Activated CD8-positive, alpha-beta T cell treated with anti-CD3 and anti-CD28 coated beads, Interleukin-2, amount 10 ng/mL, durations not matched to agents 7 days and 5 days (primary cell): ENCODE data around the gene HUS1. TPM values are rescaled to one million over a fixed set of nuclear protein-coding genes. Genes with fewer than 3 reads are reported as not detected.
A peak's percentile ranks its signal among the peaks of the same experiment; 100 is the strongest.

Experiments used
- ATAC-seq: fragments of 150-1000 bp; cut with Tn5 transposase; one replicate; pipeline ENCODE4 v1.10.0; 2021; ENCODE audit warnings: moderate library complexity
- CTCF ChIA-PET: fragments of 350-600 bp; sonication (Branson Sonifier 250); formaldehyde crosslinking; loops from one replicate; lab custom pipeline; 2021; ENCODE audit warnings: antibody characterized with exemption; lab: Charles Lee
- POLR2A ChIA-PET: fragments of 350-600 bp; sonication (Branson Sonifier 250); formaldehyde crosslinking; loops from one replicate; lab custom pipeline; 2021; ENCODE audit warnings: antibody characterized with exemption; lab: Charles Lee
- DNase-seq: peaks from one replicate; pipeline ENCODE4 v3.0.0-alpha.2; 2020
- H3K27ac Mint-ChIP-seq: one replicate; pipeline ENCODE4 v1.8.0; 2021; ENCODE audit warnings: mild to moderate bottlenecking, mixed read lengths
- H3K27me3 Mint-ChIP-seq: one replicate; pipeline ENCODE4 v1.8.0; 2021; ENCODE audit warnings: low read depth, mixed read lengths
- H3K36me3 Mint-ChIP-seq: one replicate; pipeline ENCODE4 v1.8.0; 2021; ENCODE audit warnings: low read depth, mixed read lengths
- H3K4me1 Mint-ChIP-seq: one replicate; pipeline ENCODE4 v1.8.0; 2021; ENCODE audit warnings: low read depth, mixed read lengths
- H3K4me3 Mint-ChIP-seq: one replicate; pipeline ENCODE4 v1.8.0; 2021; ENCODE audit warnings: mild to moderate bottlenecking, mixed read lengths
- H3K9me3 Mint-ChIP-seq: one replicate; pipeline ENCODE4 v1.8.0; 2022; ENCODE audit warnings: mixed read lengths; ENCODE audit not compliant: insufficient read depth
- total RNA-seq, 2 experiments: library from RNA; stranded (reverse); gene quantifications; one replicate each; pipeline ENCODE4 v1.2.3, GENCODE V29; 2021

The HUS1 gene
- 10 to 100 TPM; 28.9 to 31.6 TPM for total RNA-seq

DNA sequence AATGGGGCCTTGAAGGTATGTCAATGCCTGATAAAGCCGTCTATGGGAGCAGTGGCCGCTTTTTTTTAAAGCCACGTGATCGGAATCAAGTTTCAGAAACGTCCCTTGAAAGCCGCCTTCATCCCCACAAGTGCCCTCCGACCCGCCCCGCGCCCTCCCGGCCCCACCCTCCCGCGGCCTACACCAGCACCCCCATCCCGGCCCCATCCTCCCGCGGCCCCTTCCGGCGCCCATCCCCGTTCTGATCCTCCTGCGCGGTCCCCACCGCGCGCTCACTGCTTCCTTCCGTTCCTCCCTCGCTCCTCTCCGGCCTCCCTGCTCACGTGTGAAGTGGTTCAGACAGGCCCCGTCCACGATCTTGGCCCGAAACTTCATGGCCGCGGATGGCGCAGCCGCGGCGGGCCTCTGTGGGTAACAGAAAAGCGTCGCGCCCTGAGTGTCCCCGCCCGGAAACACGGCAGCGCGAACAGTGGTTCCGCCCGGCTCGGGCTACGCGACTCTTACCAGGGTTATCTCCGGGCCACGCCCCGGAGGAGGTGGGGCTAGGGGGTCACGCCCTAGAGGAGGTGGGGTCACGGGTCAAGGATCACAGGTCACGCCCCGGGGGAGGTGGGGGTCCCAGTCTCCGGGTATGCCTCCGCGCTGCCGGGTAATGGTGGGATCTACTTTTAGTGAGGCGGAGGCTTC is at the start of gene HUS1:
HUS1 (minus strand) TSS at position 471 of the 687 bp plus-strand sequence; CDS start at position 375, 96 bp downstream.
- H3K27me3 Mint-ChIP-seq = no peaks in the 10 kb centered on the region
- peak within 1 kb of the TSS; percentile 87 for H3K4me3 Mint-ChIP-seq
- POLR2A ChIA-PET = interaction anchor here (0.6 to 1.9 kb wide), 4 partner anchors 13 to 117 kb away, joined by 3 to 8 read pairs (median 4); partner anchors contain the start of gene UPP1
- peaks cover 26% of the 10 kb centered on the region for H3K4me1 Mint-ChIP-seq
- no peaks in the 10 kb centered on the region for H3K9me3 Mint-ChIP-seq
- DNase-seq (peak; percentile 95), ATAC-seq (peak; percentile 96)
- CTCF ChIA-PET = interaction anchor here (1.3 to 2.7 kb wide), 5 partner anchors 9 to 131 kb away, joined by 7 to 17 read pairs (median 13); no protein-coding TSS in a partner anchor
- H3K36me3 Mint-ChIP-seq = peaks cover 39% of the 10 kb centered on the region
- H3K27ac Mint-ChIP-seq = peak within 1 kb of the TSS; percentile 98

- DNase-seq (no peak), ATAC-seq (no peak)
- Mint-ChIP-seq H3K27ac (no peak within 1 kb of the TSS), H3K27me3 (peaks cover 25% of the 10 kb centered on the region), H3K4me3 (no peak within 1 kb of the TSS), H3K36me3 (no peaks in the 10 kb centered on the region), H3K4me1 (no peaks in the 10 kb centered on the region), H3K9me3 (peaks cover 4% of the 10 kb centered on the region)
- CTCF ChIA-PET = no interaction called here
- POLR2A ChIA-PET = no interaction called here
Observed at GRCh38 chr7:48028938-48029337, 49.5 kb upstream of the HUS1 start, which contains the start of gene SUN3. Gene SUN3, minus strand, starts transcription at chr7:48029107. Its CDS starts 169 bp downstream, at chr7:48028938.

- ATAC-seq (no peak), DNase-seq (no peak)
- CTCF ChIA-PET = no interaction called here
- H3K4me3 Mint-ChIP-seq = no peak overlapping the region
- POLR2A ChIA-PET = no interaction called here
- H3K27me3 Mint-ChIP-seq = peaks cover 28% of the 10 kb centered on the region
- H3K9me3 Mint-ChIP-seq = peaks cover 4% of the 10 kb centered on the region
- H3K36me3 Mint-ChIP-seq = peaks cover 2% of the 10 kb centered on the region
- no peak overlapping the region for H3K27ac Mint-ChIP-seq
- H3K4me1 Mint-ChIP-seq = no peaks in the 10 kb centered on the region
Observed at GRCh38 chr7:48025624-48026023, 46.2 kb upstream of the HUS1 start.

GRCh38 chr7:48017674-48018073 is 38.3 kb upstream of the HUS1 start:
- ATAC-seq = no peak
- CTCF ChIA-PET = interaction anchor here (1.1 kb wide), 1 partner anchor 72 kb away, joined by 3 read pairs; no protein-coding TSS in a partner anchor

DNA sequence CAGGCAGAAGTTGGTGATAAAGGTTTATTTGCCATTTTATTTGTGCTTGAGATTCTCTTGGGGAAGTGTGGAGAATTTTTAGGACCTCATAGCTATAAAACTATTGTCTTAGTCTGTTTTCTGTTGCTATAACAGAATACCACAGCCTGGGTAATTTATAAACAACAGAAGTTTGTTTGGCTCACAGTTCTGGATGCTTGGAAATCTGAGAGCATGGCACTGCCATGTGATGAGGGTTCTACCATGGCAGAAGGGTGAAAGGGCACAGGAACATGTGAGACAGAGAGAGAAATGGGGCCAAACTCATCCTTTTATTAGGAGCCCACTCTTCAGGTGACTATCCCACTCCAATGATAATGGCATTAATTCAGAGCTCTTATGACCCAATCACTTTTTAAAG is 37.2 kb upstream of the HUS1 start:
- ATAC-seq (no peak), DNase-seq (no peak)
- H3K9me3 Mint-ChIP-seq = peaks cover 10% of the 10 kb centered on the region
- ChIA-PET POLR2A (interaction anchor here (0.6 kb wide), 1 partner anchor 18 kb away, joined by 3 read pairs; no protein-coding TSS in a partner anchor), CTCF (no interaction called here)
- peaks cover 18% of the 10 kb centered on the region for H3K27me3 Mint-ChIP-seq
- no peak overlapping the region for H3K4me3 Mint-ChIP-seq
- no peaks in the 10 kb centered on the region for H3K4me1 Mint-ChIP-seq
- H3K36me3 Mint-ChIP-seq = no peaks in the 10 kb centered on the region
- H3K27ac Mint-ChIP-seq = no peak overlapping the region

More at GRCh38 chr7:48017674-48018073, 38.3 kb upstream of the HUS1 start:
- Mint-ChIP-seq H3K27me3 (peaks cover 22% of the 10 kb centered on the region), H3K9me3 (peaks cover 10% of the 10 kb centered on the region), H3K4me1 (no peaks in the 10 kb centered on the region), H3K36me3 (peaks cover 2% of the 10 kb centered on the region), H3K4me3 (no peak overlapping the region), H3K27ac (no peak overlapping the region)
- POLR2A ChIA-PET = no interaction called here
- DNase-seq = no peak

- no peaks in the 10 kb centered on the region for H3K36me3 Mint-ChIP-seq
- ChIA-PET CTCF (interaction anchor here (0.8 kb wide), 1 partner anchor 73 kb away, joined by 4 read pairs; no protein-coding TSS in a partner anchor), POLR2A (no interaction called here)
- H3K9me3 Mint-ChIP-seq = no peaks in the 10 kb centered on the region
- DNase-seq (no peak), ATAC-seq (no peak)
- no peak overlapping the region for H3K27ac Mint-ChIP-seq
- no peaks in the 10 kb centered on the region for H3K27me3 Mint-ChIP-seq
- H3K4me3 Mint-ChIP-seq = no peak overlapping the region
- H3K4me1 Mint-ChIP-seq = no peaks in the 10 kb centered on the region
Observed at GRCh38 chr7:48011951-48012350, 32.5 kb upstream of the HUS1 start.

DNA sequence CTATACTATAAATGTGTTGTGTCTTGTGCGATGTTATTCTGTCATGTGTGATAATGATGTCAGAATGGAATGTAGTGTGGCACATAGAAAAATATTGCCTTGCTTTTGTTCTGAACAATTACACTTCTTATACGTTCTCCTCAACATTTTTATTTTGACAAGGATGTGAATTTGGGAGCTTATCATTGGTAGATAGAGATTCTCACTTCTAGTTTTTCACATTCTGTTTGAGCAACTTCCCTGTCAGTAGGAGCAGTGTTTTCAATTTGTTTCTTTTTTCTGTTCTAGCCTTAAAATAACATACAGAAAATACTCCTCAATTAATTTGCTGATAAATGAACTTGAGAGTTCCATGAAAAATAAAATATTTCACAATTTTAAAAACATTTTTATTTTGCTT is 31.9 kb upstream of the HUS1 start:
- Mint-ChIP-seq H3K27ac (no peak overlapping the region), H3K9me3 (no peaks in the 10 kb centered on the region), H3K27me3 (no peaks in the 10 kb centered on the region), H3K4me1 (no peaks in the 10 kb centered on the region), H3K36me3 (no peaks in the 10 kb centered on the region), H3K4me3 (no peak overlapping the region)
- POLR2A ChIA-PET = no interaction called here
- ATAC-seq (no peak), DNase-seq (no peak)
- CTCF ChIA-PET = no interaction called here

- CTCF ChIA-PET = no interaction called here
- no peak overlapping the region for H3K27ac Mint-ChIP-seq
Observed at GRCh38 chr7:48009954-48010353, 30.5 kb upstream of the HUS1 start.

GRCh38 chr7:48009257-48009656 is 29.8 kb upstream of the HUS1 start:
- Mint-ChIP-seq H3K9me3 (no peaks in the 10 kb centered on the region), H3K27ac (no peak overlapping the region), H3K27me3 (no peaks in the 10 kb centered on the region), H3K4me3 (no peak overlapping the region), H3K4me1 (no peaks in the 10 kb centered on the region), H3K36me3 (no peaks in the 10 kb centered on the region)
- DNase-seq = no peak
- no peak for ATAC-seq
- POLR2A ChIA-PET = no interaction called here
- CTCF ChIA-PET = no interaction called here

More at GRCh38 chr7:48009954-48010353, 30.5 kb upstream of the HUS1 start:
- Mint-ChIP-seq H3K4me3 (no peak overlapping the region), H3K27me3 (no peaks in the 10 kb centered on the region), H3K4me1 (no peaks in the 10 kb centered on the region), H3K36me3 (no peaks in the 10 kb centered on the region), H3K9me3 (no peaks in the 10 kb centered on the region)
- POLR2A ChIA-PET = no interaction called here
- no peak for DNase-seq
- no peak for ATAC-seq

DNA sequence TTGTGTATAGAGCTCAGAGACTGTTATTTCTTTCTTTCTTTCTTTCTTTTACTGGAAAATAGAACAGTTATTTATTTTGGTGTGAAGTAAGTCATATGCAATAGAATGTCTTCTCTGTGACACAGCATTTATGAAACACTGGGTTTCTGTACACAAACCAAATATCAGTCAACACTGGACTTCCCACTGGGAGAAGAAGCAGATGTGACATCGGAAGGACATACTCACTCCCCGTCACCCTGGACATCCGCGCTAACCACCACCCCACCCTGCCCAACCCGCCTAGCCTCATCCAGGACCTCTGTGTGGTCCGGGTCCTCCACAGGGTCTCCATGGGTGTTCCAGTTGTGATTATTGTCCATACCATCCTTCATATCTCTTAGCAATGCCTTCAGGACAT is 27.5 kb upstream of the HUS1 start:
- ATAC-seq (no peak), DNase-seq (no peak)
- ChIA-PET POLR2A (no interaction called here), CTCF (interaction anchor here (1.6 kb wide), 1 partner anchor 16 kb away, joined by 3 read pairs; no protein-coding TSS in a partner anchor)
- H3K4me1 Mint-ChIP-seq = no peaks in the 10 kb centered on the region
- H3K27ac Mint-ChIP-seq = no peak overlapping the region
- no peak overlapping the region for H3K4me3 Mint-ChIP-seq
- no peaks in the 10 kb centered on the region for H3K9me3 Mint-ChIP-seq
- H3K27me3 Mint-ChIP-seq = peaks cover 5% of the 10 kb centered on the region
- no peaks in the 10 kb centered on the region for H3K36me3 Mint-ChIP-seq

- Mint-ChIP-seq H3K27ac (no peak overlapping the region), H3K27me3 (peaks cover 5% of the 10 kb centered on the region), H3K4me1 (no peaks in the 10 kb centered on the region)
Observed at GRCh38 chr7:48004638-48005037, 25.2 kb upstream of the HUS1 start.

DNA sequence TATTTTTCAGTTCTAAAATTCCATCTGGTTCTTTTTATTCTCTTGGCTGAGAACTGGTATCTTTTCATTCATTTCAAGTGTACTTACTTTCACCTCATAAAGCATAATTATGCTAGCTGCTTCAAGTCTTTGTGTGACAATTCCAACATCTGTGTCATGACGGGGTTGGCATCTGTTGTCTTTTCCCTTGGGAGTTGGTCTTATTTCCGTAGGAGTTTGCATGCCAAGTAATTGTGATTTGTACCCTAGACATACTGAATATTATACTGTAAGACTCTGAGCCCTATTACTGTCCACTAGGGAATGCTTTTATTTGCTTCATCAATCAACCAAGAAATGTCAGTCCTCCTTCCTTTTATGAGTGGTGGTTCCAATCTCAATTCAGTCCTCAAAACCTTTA is 24.6 kb upstream of the HUS1 start:
- H3K27me3 Mint-ChIP-seq = peaks cover 5% of the 10 kb centered on the region
- ATAC-seq (no peak), DNase-seq (no peak)
- no peaks in the 10 kb centered on the region for H3K9me3 Mint-ChIP-seq
- H3K36me3 Mint-ChIP-seq = no peaks in the 10 kb centered on the region
- POLR2A ChIA-PET = no interaction called here
- H3K27ac Mint-ChIP-seq = no peak overlapping the region
- CTCF ChIA-PET = interaction anchor here (1.3 kb wide), 1 partner anchor 12 kb away, joined by 3 read pairs; no protein-coding TSS in a partner anchor
- H3K4me3 Mint-ChIP-seq = no peak overlapping the region
- no peaks in the 10 kb centered on the region for H3K4me1 Mint-ChIP-seq

More at GRCh38 chr7:48004638-48005037, 25.2 kb upstream of the HUS1 start:
- POLR2A ChIA-PET = no interaction called here
- DNase-seq = no peak
- H3K36me3 Mint-ChIP-seq = no peaks in the 10 kb centered on the region
- no peak for ATAC-seq
- H3K4me3 Mint-ChIP-seq = no peak overlapping the region
- H3K9me3 Mint-ChIP-seq = no peaks in the 10 kb centered on the region
- CTCF ChIA-PET = interaction anchor here (1.3 kb wide), 1 partner anchor 13 kb away, joined by 3 read pairs; no protein-coding TSS in a partner anchor
